ENCODE data around the gene ARHGAP1.

ARHGAP1 gene

GRCh38 chr11:46635557-46636139 lies 64.8 kb downstream of the ARHGAP1 start:
- DNase-seq = no peak

- DNase-seq = no peak
Measured at GRCh38 chr11:46633291-46634217, 66.9 kb downstream of the ARHGAP1 start.

- DNase-seq = no peak
Measured at GRCh38 chr11:46632502-46632901, 67.9 kb downstream of the ARHGAP1 start.

- DNase-seq = no peak
Measured at GRCh38 chr11:46631676-46632075, 68.7 kb downstream of the ARHGAP1 start.

- DNase-seq = no peak
Measured at GRCh38 chr11:46630237-46630636, 70.2 kb downstream of the ARHGAP1 start.

GRCh38 chr11:46628961-46629360 lies 71.5 kb downstream of the ARHGAP1 start:
- DNase-seq = no peak
